SJSA1 (cell line): Measurements from ENCODE around the gene PTPRC. TPM values are rescaled to one million over a fixed set of nuclear protein-coding genes. Genes with fewer than 3 reads are reported as not detected.

Source experiments
- DNase-seq, 2 experiments: peaks; one replicate each; pipeline ENCODE4 v3.0.0-alpha.2; 2015 to 2020; ENCODE audit warnings: low spot score in 2 of 2, low read depth in 1 of 2
- H3K27ac ChIP-seq: fragments of 250-450 bp; sonication (Bioruptor Pico); 2 replicates; pipeline ENCODE4 v1.5.1; 2020; ENCODE audit warnings: mild to moderate bottlenecking, moderate library complexity
- H3K27me3 ChIP-seq: fragments of 250-450 bp; sonication (Bioruptor Pico); replicated peaks from 2 replicates; pipeline ENCODE4 v1.5.1; 2020; ENCODE audit warnings: mild to moderate bottlenecking, moderate library complexity
- H3K36me3 ChIP-seq: fragments of 250-450 bp; sonication (Bioruptor Pico); 2 replicates; pipeline ENCODE4 v1.5.1; 2020; ENCODE audit warnings: mild to moderate bottlenecking
- H3K4me1 ChIP-seq: fragments of 250-450 bp; sonication (Bioruptor Pico); replicated peaks from 2 replicates; pipeline ENCODE4 v1.6.1; 2021; ENCODE audit warnings: mild to moderate bottlenecking
- H3K4me3 ChIP-seq: fragments of 250-450 bp; sonication (Bioruptor Pico); 2 replicates; pipeline ENCODE4 v1.5.1; 2020; ENCODE audit warnings: mild to moderate bottlenecking
- H3K9me3 ChIP-seq: fragments of 250-450 bp; sonication (Bioruptor Pico); replicated peaks from 2 replicates; pipeline ENCODE4 v1.5.1; 2020; ENCODE audit warnings: mild to moderate bottlenecking
- total RNA-seq: library from RNA; depleted of rRNA; stranded (reverse); fragments of >200 nt; shearing (Covaris generic); gene quantifications from 2 replicates; pipeline ENCODE4 v1.2.3, GENCODE V29; 2014

The PTPRC gene
- total RNA-seq, 1 experiment from 2014 or later: not detected

DNA sequence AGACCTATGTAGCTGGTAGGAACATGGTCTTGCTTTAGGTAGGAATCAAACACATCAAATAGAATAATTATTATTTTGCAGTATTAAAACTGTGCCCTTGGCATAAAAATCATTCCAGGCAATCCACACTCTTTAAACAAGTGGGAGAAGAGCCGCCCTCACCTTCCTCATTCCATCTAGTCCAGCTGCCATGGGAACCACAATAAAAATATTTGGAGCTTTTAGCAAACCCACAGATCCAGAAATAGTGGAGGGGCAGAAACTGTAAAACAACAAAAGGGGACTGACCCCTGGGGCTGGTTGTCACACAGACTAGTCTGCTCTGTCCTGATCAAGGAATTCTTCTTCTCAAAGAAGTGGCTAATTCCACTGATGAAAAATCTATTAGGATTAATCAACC is 61.6 kb downstream of the PTPRC start:
- H3K4me1 ChIP-seq: peaks cover 19% of the 10 kb centered on the region
- H3K4me3 ChIP-seq: no peak overlapping the region
- peak overlapping the region; percentile 43 for H3K27ac ChIP-seq
- DNase-seq: peak in 1 of 2 experiments; percentile 44
- H3K9me3 ChIP-seq: no peaks in the 10 kb centered on the region
- H3K36me3 ChIP-seq: no peaks in the 10 kb centered on the region
- no peaks in the 10 kb centered on the region for H3K27me3 ChIP-seq

GRCh38 chr1:198701250-198701649 is 62.4 kb downstream of the PTPRC start:
- H3K4me1 ChIP-seq: peaks cover 19% of the 10 kb centered on the region
- H3K27me3 ChIP-seq: no peaks in the 10 kb centered on the region
- H3K4me3 ChIP-seq: no peak overlapping the region
- no peak overlapping the region for H3K27ac ChIP-seq
- no peak for DNase-seq
- no peaks in the 10 kb centered on the region for H3K9me3 ChIP-seq
- no peaks in the 10 kb centered on the region for H3K36me3 ChIP-seq

GRCh38 chr1:198701766-198702539 is 63.1 kb downstream of the PTPRC start:
- H3K4me1 ChIP-seq: peaks cover 19% of the 10 kb centered on the region

GRCh38 chr1:198708761-198709525 is 70.1 kb downstream of the PTPRC start:
- Histone ChIP-seq H3K36me3 (no peaks in the 10 kb centered on the region), H3K4me1 (no peaks in the 10 kb centered on the region; the same call in 1 of the 2 replicates), H3K4me3 (no peak overlapping the region), H3K27me3 (no peaks in the 10 kb centered on the region), H3K27ac (no peak overlapping the region), H3K9me3 (no peaks in the 10 kb centered on the region)
- DNase-seq: no peak

More at GRCh38 chr1:198701766-198702539, 63.1 kb downstream of the PTPRC start:
- no peaks in the 10 kb centered on the region for H3K36me3 ChIP-seq
- H3K4me3 ChIP-seq: no peak overlapping the region
- no peaks in the 10 kb centered on the region for H3K27me3 ChIP-seq
- H3K27ac ChIP-seq: no peak overlapping the region
- no peak for DNase-seq
- no peaks in the 10 kb centered on the region for H3K9me3 ChIP-seq

DNA sequence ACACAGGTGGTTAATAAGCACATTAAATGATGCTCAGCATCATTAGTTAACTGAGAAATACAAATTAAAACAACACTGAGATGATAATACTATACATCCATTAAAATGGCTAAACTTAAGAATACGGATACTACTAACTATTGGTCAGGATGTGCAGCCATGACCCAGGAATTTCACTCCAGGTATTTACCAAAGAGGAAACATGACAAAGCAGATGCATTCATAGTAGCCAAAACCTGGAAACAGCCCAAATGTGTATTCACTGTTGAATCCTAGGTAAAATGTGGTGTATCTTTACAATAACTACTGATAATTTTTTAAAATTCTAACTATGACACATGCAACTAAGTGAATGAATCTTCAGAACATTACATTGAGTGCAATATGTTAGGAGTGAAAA is 73.0 kb downstream of the PTPRC start:
- H3K27me3 ChIP-seq: no peaks in the 10 kb centered on the region
- no peak for DNase-seq

DNA sequence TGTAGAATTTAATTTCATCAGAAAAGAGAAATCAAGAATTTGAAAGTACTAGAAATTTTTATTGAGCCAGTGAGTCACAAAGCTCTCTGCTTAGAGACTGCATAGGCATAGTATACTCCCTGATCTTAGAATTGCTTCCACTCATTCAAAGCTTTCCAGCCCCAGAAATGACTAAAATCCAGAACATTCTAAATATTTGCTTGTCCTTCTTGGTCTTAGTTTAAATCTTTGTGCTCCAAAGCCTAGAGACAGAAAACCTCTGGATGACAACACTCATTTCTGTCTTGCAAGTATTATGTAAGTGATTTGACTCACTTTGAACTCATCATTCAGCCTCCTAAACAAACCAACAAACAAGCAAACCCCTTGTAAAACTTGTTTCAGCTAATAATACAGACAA is 74.2 kb downstream of the PTPRC start:
- Histone ChIP-seq H3K9me3 (no peaks in the 10 kb centered on the region), H3K4me1 (no peaks in the 10 kb centered on the region; the same call in 1 of the 2 replicates), H3K36me3 (no peaks in the 10 kb centered on the region), H3K27ac (no peak overlapping the region), H3K27me3 (no peaks in the 10 kb centered on the region), H3K4me3 (no peak overlapping the region)
- peak in 1 of 2 experiments; percentile 12 for DNase-seq

More for the DNA sequence above, 73.0 kb downstream of the PTPRC start:
- Histone ChIP-seq H3K9me3 (no peaks in the 10 kb centered on the region), H3K4me1 (no peaks in the 10 kb centered on the region; the same call in 1 of the 2 replicates), H3K4me3 (no peak overlapping the region), H3K27ac (no peak overlapping the region), H3K36me3 (no peaks in the 10 kb centered on the region)

- Histone ChIP-seq H3K4me3 (no peak overlapping the region), H3K4me1 (no peaks in the 10 kb centered on the region; the same call in 1 of the 2 replicates), H3K9me3 (no peaks in the 10 kb centered on the region), H3K27ac (no peak overlapping the region), H3K36me3 (no peaks in the 10 kb centered on the region), H3K27me3 (no peaks in the 10 kb centered on the region)
- DNase-seq: no peak
Measured at GRCh38 chr1:198714271-198714670, 75.4 kb downstream of the PTPRC start.

GRCh38 chr1:198716051-198716450 is 77.2 kb downstream of the PTPRC start:
- Histone ChIP-seq H3K4me1 (no peaks in the 10 kb centered on the region; the same call in 1 of the 2 replicates), H3K9me3 (no peaks in the 10 kb centered on the region), H3K27ac (no peak overlapping the region), H3K36me3 (no peaks in the 10 kb centered on the region), H3K27me3 (no peaks in the 10 kb centered on the region), H3K4me3 (no peak overlapping the region)
- DNase-seq: no peak

DNA sequence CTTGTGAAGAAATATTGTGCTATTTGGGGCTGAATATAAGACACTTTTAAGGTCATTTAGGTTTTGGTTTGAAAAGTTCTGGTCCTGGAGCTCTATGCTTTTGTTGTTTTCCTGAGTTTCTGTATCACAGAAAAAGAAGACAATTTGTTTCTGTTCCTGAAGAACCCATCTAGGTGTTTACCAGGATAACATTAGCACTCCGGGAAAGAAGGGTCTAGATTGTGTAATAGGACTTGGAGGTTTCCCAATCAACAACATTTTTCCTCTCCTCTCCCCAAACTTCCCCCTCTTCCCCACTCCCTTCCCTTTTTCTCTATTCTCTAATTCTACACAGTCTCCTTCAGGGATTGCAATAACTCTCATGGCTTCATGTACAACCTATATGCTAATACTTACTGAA is 78.7 kb downstream of the PTPRC start:
- Histone ChIP-seq H3K27me3 (no peaks in the 10 kb centered on the region), H3K36me3 (no peaks in the 10 kb centered on the region), H3K4me1 (no peaks in the 10 kb centered on the region; the same call in 1 of the 2 replicates), H3K4me3 (no peak overlapping the region), H3K27ac (no peak overlapping the region), H3K9me3 (no peaks in the 10 kb centered on the region)
- DNase-seq: no peak

- Histone ChIP-seq H3K27me3 (no peaks in the 10 kb centered on the region), H3K4me3 (no peak overlapping the region), H3K9me3 (no peaks in the 10 kb centered on the region; the same call in 1 of the 2 replicates), H3K4me1 (no peaks in the 10 kb centered on the region), H3K36me3 (no peaks in the 10 kb centered on the region), H3K27ac (no peak overlapping the region)
- DNase-seq: no peak
Measured at GRCh38 chr1:198723127-198723526, 84.3 kb downstream of the PTPRC start.

GRCh38 chr1:198725090-198725489 is 86.2 kb downstream of the PTPRC start:
- no peaks in the 10 kb centered on the region for H3K4me1 ChIP-seq
- DNase-seq: no peak
- no peak overlapping the region for H3K27ac ChIP-seq
- no peak overlapping the region for H3K4me3 ChIP-seq
- H3K9me3 ChIP-seq: no peaks in the 10 kb centered on the region; the same call in 1 of the 2 replicates
- no peaks in the 10 kb centered on the region for H3K36me3 ChIP-seq
- no peaks in the 10 kb centered on the region for H3K27me3 ChIP-seq

DNA sequence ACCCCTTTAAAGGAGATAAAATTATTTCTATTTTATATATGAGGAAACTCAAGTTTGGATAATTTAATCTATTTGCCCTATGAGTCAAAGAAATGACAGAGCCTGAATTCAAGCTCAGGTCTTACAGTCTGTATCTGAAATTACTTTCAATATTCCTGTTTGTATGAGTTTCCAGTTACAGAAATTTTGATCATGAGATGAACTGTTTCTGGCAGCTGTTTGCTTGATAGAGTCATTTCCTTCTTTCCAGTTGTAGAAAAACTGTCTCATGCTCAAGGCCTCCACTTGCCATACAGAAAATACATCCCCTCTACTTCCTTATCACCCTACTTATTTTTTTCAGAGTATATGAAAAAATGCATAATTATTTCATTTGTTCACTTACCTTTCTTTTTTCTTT is 87.6 kb downstream of the PTPRC start:
- DNase-seq: no peak
- no peaks in the 10 kb centered on the region for H3K27me3 ChIP-seq
- H3K36me3 ChIP-seq: no peaks in the 10 kb centered on the region
- H3K4me1 ChIP-seq: no peaks in the 10 kb centered on the region
- H3K9me3 ChIP-seq: no peaks in the 10 kb centered on the region; the same call in 1 of the 2 replicates
- no peak overlapping the region for H3K4me3 ChIP-seq
- H3K27ac ChIP-seq: no peak overlapping the region

DNA sequence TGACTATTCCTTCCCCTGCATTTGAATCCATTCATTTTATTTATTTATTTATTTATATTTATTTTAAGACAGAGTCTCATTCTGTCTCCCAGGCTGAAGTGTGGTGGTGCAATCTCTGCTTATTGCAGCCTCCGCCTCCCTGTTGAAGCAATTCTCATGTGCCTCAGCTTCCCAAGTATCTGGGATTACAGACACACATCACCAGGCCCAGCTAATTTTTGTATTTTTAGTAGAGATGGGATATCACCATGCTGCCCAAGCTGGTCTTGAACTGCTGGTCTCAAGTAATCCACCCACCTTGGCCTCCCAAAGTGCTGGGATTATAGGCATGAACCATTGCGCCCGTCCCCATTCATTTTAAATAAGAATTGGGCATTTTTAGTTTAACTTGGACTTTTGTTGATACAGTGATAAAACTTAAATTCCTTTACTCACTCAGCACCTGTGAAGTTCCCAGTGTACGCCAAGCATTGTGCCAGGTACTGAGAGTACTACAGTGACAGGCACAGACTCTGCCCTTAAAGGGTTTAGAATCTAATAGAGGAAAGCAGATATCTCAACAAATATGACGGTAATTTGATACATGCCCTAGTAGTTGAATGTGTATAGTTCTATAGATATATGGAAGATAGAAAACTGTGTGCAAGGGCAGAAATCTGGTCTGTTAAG is 90.5 kb downstream of the PTPRC start:
- no peak for DNase-seq
- Histone ChIP-seq H3K4me3 (no peak overlapping the region), H3K27ac (no peak overlapping the region), H3K9me3 (no peaks in the 10 kb centered on the region), H3K4me1 (no peaks in the 10 kb centered on the region), H3K36me3 (no peaks in the 10 kb centered on the region), H3K27me3 (peaks cover 3% of the 10 kb centered on the region; the same call in 1 of the 2 replicates)
